MM.1S (cell line): ENCODE data around the gene MCCD1.
"Not testable (repeated sequence)": the region's sequence is repeated elsewhere in the genome, so short reads cannot be mapped to it uniquely, and the experiment has no call there.

Experiments
- DNase-seq: peaks from one replicate; pipeline ENCODE4 v3.0.0-alpha.2; 2015
- H2AFZ ChIP-seq: fragments of 300-600 bp; sonication (generic); 2 replicates; pipeline ENCODE4 v1.6.0; 2016; ENCODE audit warnings: antibody characterized with exemption, low read length
- H3F3A ChIP-seq: fragments of 300-600 bp; sonication (generic); 2 replicates; pipeline ENCODE4 v1.6.1; 2016; ENCODE audit warnings: mild to moderate bottlenecking, antibody characterized with exemption, low read length, moderate library complexity, mixed read lengths; ENCODE audit not compliant: insufficient read depth
- H3K27ac ChIP-seq: fragments of 300-600 bp; sonication (generic); 2 replicates; pipeline ENCODE4 v1.5.1; 2016; ENCODE audit warnings: mild to moderate bottlenecking, low read length
- H3K27me3 ChIP-seq: fragments of 300-600 bp; sonication (generic); replicated peaks from 2 replicates; pipeline ENCODE4 v1.6.0; 2016; ENCODE audit warnings: low read length; ENCODE audit not compliant: insufficient read depth
- H3K36me3 ChIP-seq: fragments of 300-600 bp; sonication (generic); replicated peaks from 2 replicates; pipeline ENCODE4 v1.6.1; 2016; ENCODE audit warnings: mild to moderate bottlenecking, low read length, mixed read lengths; ENCODE audit not compliant: insufficient read depth
- H3K4me1 ChIP-seq: fragments of 300-600 bp; sonication (generic); 2 replicates; pipeline ENCODE4 v1.6.1; 2016; ENCODE audit warnings: low read length, mixed read lengths
- H3K4me2 ChIP-seq: fragments of 300-600 bp; sonication (generic); 2 replicates; pipeline ENCODE4 v1.6.0; 2016; ENCODE audit warnings: low read depth, low read length
- H3K4me3 ChIP-seq: fragments of 300-600 bp; sonication (generic); 2 replicates; pipeline ENCODE4 v1.5.1; 2016; ENCODE audit warnings: low read length, mixed read lengths
- H3K79me2 ChIP-seq: fragments of 300-600 bp; sonication (generic); 2 replicates; pipeline ENCODE4 v1.6.1; 2016; ENCODE audit warnings: mixed run types, low read length, mixed read lengths
- H3K9ac ChIP-seq: fragments of 300-600 bp; sonication (generic); 2 replicates; pipeline ENCODE4 v1.6.1; 2016; ENCODE audit warnings: low read length, mixed read lengths
- H3K9me2 ChIP-seq: fragments of 300-600 bp; sonication (generic); replicated peaks from 2 replicates; pipeline ENCODE4 v1.6.1; 2016; ENCODE audit warnings: mild to moderate bottlenecking, low read length, mixed read lengths; ENCODE audit not compliant: insufficient read depth
- H3K9me3 ChIP-seq: fragments of 300-600 bp; sonication (generic); replicated peaks from 2 replicates; pipeline ENCODE4 v1.6.1; 2016; ENCODE audit warnings: mild to moderate bottlenecking, low read length, mixed read lengths; ENCODE audit not compliant: insufficient read depth
- H4K20me1 ChIP-seq: fragments of 300-600 bp; sonication (generic); 2 replicates; pipeline ENCODE4 v1.6.1; 2016; ENCODE audit warnings: mild to moderate bottlenecking, low read length, moderate library complexity, mixed read lengths; ENCODE audit not compliant: insufficient read depth
- CTCF ChIP-seq: fragments of 300-600 bp; sonication (generic); IDR thresholded peaks from 2 replicates; pipeline ENCODE4 v1.5.1; 2016; ENCODE audit warnings: antibody characterized with exemption, low read length, mixed read lengths
- EZH2 ChIP-seq: fragments of 300-600 bp; sonication (generic); optimal IDR thresholded peaks from 2 replicates; pipeline ENCODE3; 2017; ENCODE audit warnings: low read depth, mild to moderate bottlenecking, antibody characterized with exemption, low read length, mixed read lengths
- EZH2phosphoT487 ChIP-seq: fragments of 300-600 bp; sonication (generic); IDR thresholded peaks from 2 replicates; pipeline ENCODE4 v1.6.1; 2018; ENCODE audit warnings: antibody characterized with exemption, low read length

Gene MCCD1

GRCh38 chr6:31480574-31480973 is 48.2 kb upstream of the MCCD1 start:
- no peaks in the 10 kb centered on the region for H3K27me3 ChIP-seq
- no peak overlapping the region for H3K4me3 ChIP-seq
- no peaks in the 10 kb centered on the region for H3K4me1 ChIP-seq
- no peak overlapping the region for H3K4me2 ChIP-seq
- H3F3A ChIP-seq = no peaks in the 10 kb centered on the region
- H4K20me1 ChIP-seq = no peaks in the 10 kb centered on the region
- no peaks in the 10 kb centered on the region for H3K36me3 ChIP-seq
- no peaks in the 10 kb centered on the region for H3K79me2 ChIP-seq
- H3K9me2 ChIP-seq = no peaks in the 10 kb centered on the region
- no peaks in the 10 kb centered on the region for H3K9me3 ChIP-seq
- H3K9ac ChIP-seq = no peak overlapping the region
- DNase-seq = no peak
- no peak overlapping the region for H2AFZ ChIP-seq
- no peak for TF ChIP-seq EZH2
- H3K27ac ChIP-seq = no peak overlapping the region

GRCh38 chr6:31483392-31483791 is 45.4 kb upstream of the MCCD1 start:
- no peak overlapping the region for H3K27ac ChIP-seq
- H3K4me3 ChIP-seq = no peak overlapping the region
- TF ChIP-seq EZH2phosphoT487 = no peak
- no peak for TF ChIP-seq EZH2
- no peak for TF ChIP-seq CTCF
- no peaks in the 10 kb centered on the region for H3K4me1 ChIP-seq
- no peak overlapping the region for H3K9ac ChIP-seq
- no peaks in the 10 kb centered on the region for H3K9me2 ChIP-seq
- H3K79me2 ChIP-seq = no peaks in the 10 kb centered on the region
- no peak overlapping the region for H3K4me2 ChIP-seq
- no peaks in the 10 kb centered on the region for H3F3A ChIP-seq
- no peak for DNase-seq
- no peak overlapping the region for H2AFZ ChIP-seq
- no peaks in the 10 kb centered on the region for H3K36me3 ChIP-seq
- H3K27me3 ChIP-seq = no peaks in the 10 kb centered on the region
- no peaks in the 10 kb centered on the region for H4K20me1 ChIP-seq
- no peaks in the 10 kb centered on the region for H3K9me3 ChIP-seq

GRCh38 chr6:31485055-31485454 is 43.7 kb upstream of the MCCD1 start:
- no peaks in the 10 kb centered on the region for H3K9me3 ChIP-seq
- H3F3A ChIP-seq = no peaks in the 10 kb centered on the region
- H3K79me2 ChIP-seq = no peaks in the 10 kb centered on the region
- no peak overlapping the region for H3K4me3 ChIP-seq
- H3K36me3 ChIP-seq = no peaks in the 10 kb centered on the region
- no peak for DNase-seq
- no peak for TF ChIP-seq CTCF
- TF ChIP-seq EZH2phosphoT487 = no peak
- TF ChIP-seq EZH2 = no peak
- no peak overlapping the region for H3K4me2 ChIP-seq
- no peaks in the 10 kb centered on the region for H4K20me1 ChIP-seq
- no peak overlapping the region for H3K9ac ChIP-seq
- no peaks in the 10 kb centered on the region for H3K9me2 ChIP-seq
- no peaks in the 10 kb centered on the region for H3K27me3 ChIP-seq
- no peak overlapping the region for H3K27ac ChIP-seq
- H2AFZ ChIP-seq = no peak overlapping the region
- H3K4me1 ChIP-seq = no peaks in the 10 kb centered on the region

GRCh38 chr6:31486065-31486837 is 42.5 kb upstream of the MCCD1 start:
- not testable (repeated sequence) for H3K9me2 ChIP-seq, H3K27ac ChIP-seq, DNase-seq, H3K79me2 ChIP-seq, H3K27me3 ChIP-seq, H3K36me3 ChIP-seq, H3K4me1 ChIP-seq, H4K20me1 ChIP-seq, H3F3A ChIP-seq, H3K9me3 ChIP-seq, H3K9ac ChIP-seq, H3K4me2 ChIP-seq, H2AFZ ChIP-seq, H3K4me3 ChIP-seq

GRCh38 chr6:31487674-31488073 is 41.1 kb upstream of the MCCD1 start:
- H3K9me2 ChIP-seq, DNase-seq, H3K36me3 ChIP-seq, H3K9me3 ChIP-seq, H3K79me2 ChIP-seq, H3K9ac ChIP-seq, H3K4me1 ChIP-seq, H3K27ac ChIP-seq, H4K20me1 ChIP-seq, H2AFZ ChIP-seq, H3K4me2 ChIP-seq, H3K27me3 ChIP-seq, H3F3A ChIP-seq, H3K4me3 ChIP-seq: not testable (repeated sequence)
